Mesenchymal stem cell (in vitro differentiated cells and primary cell): ENCODE measurements around the gene PRDX6.

Source experiments
- DNase-seq: peaks from one replicate; pipeline ENCODE4 v3.0.0-alpha.2; 2013
- H2AFZ ChIP-seq: one replicate; pipeline ENCODE4 v1.6.1; 2013; ENCODE audit warnings: low read depth, mild to moderate bottlenecking, control low read depth, inconsistent platforms, low read length, moderate library complexity
- H2AK5ac ChIP-seq: 2 replicates; pipeline ENCODE4 v1.6.1; 2013; ENCODE audit warnings: low read length, moderate library complexity, mild to moderate bottlenecking, inconsistent platforms; ENCODE audit not compliant: severe bottlenecking
- H2BK120ac ChIP-seq: one replicate; pipeline ENCODE4 v1.6.1; 2013; ENCODE audit warnings: low read depth, mild to moderate bottlenecking, inconsistent platforms, low read length, moderate library complexity
- H2BK12ac ChIP-seq, 2 experiments: one replicate each; pipeline ENCODE4 v1.6.1; 2013; ENCODE audit warnings: inconsistent platforms in 2 of 2, low read length in 2 of 2, mild to moderate bottlenecking in 2 of 2, moderate library complexity in 2 of 2, control low read depth in 1 of 2
- H2BK15ac ChIP-seq: one replicate; pipeline ENCODE4 v1.6.1; 2013; ENCODE audit warnings: mild to moderate bottlenecking, low read depth, inconsistent platforms; ENCODE audit not compliant: poor library complexity, severe bottlenecking
- H2BK5ac ChIP-seq: 2 replicates; pipeline ENCODE4 v1.6.1; 2013; ENCODE audit warnings: low read depth, mild to moderate bottlenecking, low read length, control low read depth, inconsistent platforms; ENCODE audit not compliant: poor library complexity, severe bottlenecking
- H3K14ac ChIP-seq, 2 experiments: one replicate each; pipeline ENCODE4 v1.6.1; 2013; ENCODE audit warnings: inconsistent platforms in 2 of 2, low read length in 2 of 2, control low read depth in 1 of 2, mild to moderate bottlenecking in 1 of 2, moderate library complexity in 1 of 2
- H3K18ac ChIP-seq, 2 experiments: one replicate each; pipeline ENCODE4 v1.6.1; 2013; ENCODE audit warnings: inconsistent platforms in 2 of 2, low read length in 2 of 2, control low read depth in 1 of 2, low read depth in 1 of 2, mild to moderate bottlenecking in 1 of 2
- H3K23ac ChIP-seq, 2 experiments: one replicate each; pipeline ENCODE4 v1.6.1; 2013; ENCODE audit warnings: inconsistent platforms in 2 of 2, low read length in 2 of 2, mild to moderate bottlenecking in 2 of 2, moderate library complexity in 2 of 2, control low read depth in 1 of 2
- H3K27ac ChIP-seq: 2 replicates; pipeline ENCODE4 v1.5.1; 2013; ENCODE audit warnings: mild to moderate bottlenecking, moderate library complexity, low read length, control low read depth, inconsistent platforms; ENCODE audit not compliant: poor library complexity, severe bottlenecking
- H3K27me3 ChIP-seq, 2 experiments: 2 replicates each; pipeline versions ENCODE4 v1.6.1 to v1.7.0; 2013; ENCODE audit warnings: low read length in 2 of 2, mild to moderate bottlenecking in 2 of 2, moderate library complexity in 2 of 2, control low read depth in 1 of 2, inconsistent platforms in 1 of 2; ENCODE audit not compliant: control insufficient read depth in 1 of 2, insufficient read depth in 1 of 2
- H3K36me3 ChIP-seq, 2 experiments: 2 replicates each; pipeline versions ENCODE4 v1.6.1 to v1.7.0; 2013; ENCODE audit warnings: low read length in 2 of 2, control low read depth in 1 of 2, inconsistent platforms in 1 of 2, low read depth in 1 of 2, mild to moderate bottlenecking in 1 of 2; ENCODE audit not compliant: insufficient read depth in 2 of 2, control insufficient read depth in 1 of 2
- H3K4ac ChIP-seq, 2 experiments: one replicate each; pipeline ENCODE4 v1.6.1; 2013; ENCODE audit warnings: inconsistent platforms in 2 of 2, low read length in 2 of 2, mild to moderate bottlenecking in 2 of 2, moderate library complexity in 2 of 2, control low read depth in 1 of 2, low read depth in 1 of 2
- H3K4me1 ChIP-seq: 2 replicates; pipeline ENCODE4 v1.6.1; 2013; ENCODE audit warnings: low read depth, low read length, control low read depth; ENCODE audit not compliant: control insufficient read depth, insufficient read depth
- H3K4me2 ChIP-seq: 2 replicates; pipeline ENCODE4 v1.6.1; 2013; ENCODE audit warnings: low read length, mild to moderate bottlenecking, inconsistent platforms; ENCODE audit not compliant: poor library complexity, severe bottlenecking
- H3K4me3 ChIP-seq, 2 experiments: 2 replicates each; pipeline versions ENCODE4 v1.5.1 to v1.7.0; 2013; ENCODE audit warnings: low read length in 2 of 2, mild to moderate bottlenecking in 2 of 2, control low read depth in 1 of 2, low read depth in 1 of 2; ENCODE audit not compliant: insufficient read depth in 1 of 2
- H3K79me1 ChIP-seq: replicated peaks from 2 replicates; pipeline ENCODE4 v1.6.1; 2013; ENCODE audit warnings: mild to moderate bottlenecking, control low read depth, low read length, inconsistent platforms; ENCODE audit not compliant: poor library complexity, severe bottlenecking
- H3K9ac ChIP-seq: 2 replicates; pipeline ENCODE4 v1.7.0; 2013; ENCODE audit warnings: mild to moderate bottlenecking, low read length, moderate library complexity
- H3K9me3 ChIP-seq: 2 replicates; pipeline ENCODE4 v1.7.0; 2013; ENCODE audit warnings: mild to moderate bottlenecking, low read length; ENCODE audit not compliant: control insufficient read depth
- H4K8ac ChIP-seq: one replicate; pipeline ENCODE4 v1.6.1; 2013; ENCODE audit warnings: inconsistent platforms, mild to moderate bottlenecking, low read length, moderate library complexity
- H4K91ac ChIP-seq: one replicate; pipeline ENCODE4 v1.6.1; 2013; ENCODE audit warnings: mild to moderate bottlenecking, low read length, inconsistent platforms

Gene PRDX6

DNA sequence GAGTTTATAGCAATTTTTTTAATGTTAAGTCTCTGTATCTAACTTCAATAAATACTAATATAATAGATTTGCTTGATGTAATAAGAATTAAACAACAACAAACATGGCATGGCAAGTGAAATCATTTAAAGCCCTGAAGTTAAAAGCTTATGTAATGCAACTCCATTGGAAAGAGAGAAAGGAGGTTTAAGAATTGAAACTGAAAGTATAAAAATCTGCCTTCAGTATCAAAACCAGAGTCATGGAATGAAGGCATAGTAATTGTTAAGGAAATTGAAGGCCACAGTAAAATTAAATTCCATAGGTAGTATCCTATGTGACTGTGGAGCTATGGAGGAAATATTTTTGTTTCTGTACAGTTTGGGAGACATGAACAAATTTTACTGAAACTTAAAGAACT lies 55.1 kb downstream of the PRDX6 start:
- DNase-seq, result peak; percentile 27
- Histone ChIP-seq H2AFZ (no peak overlapping the region), H2BK15ac (no peak overlapping the region), H3K27ac (no peak overlapping the region), H2BK5ac (no peak overlapping the region), H3K9me3 (no peaks in the 10 kb centered on the region), H3K9ac (peak overlapping the region; percentile 81), H2BK12ac (no peak overlapping the region), H2BK120ac (no peak overlapping the region), H3K4me2 (no peak overlapping the region), H3K18ac (no peak overlapping the region), H4K91ac (no peak overlapping the region), H3K23ac (no peak overlapping the region), H3K27me3 (no peaks in the 10 kb centered on the region), H3K4me3 (peak overlapping the region in 1 of 2 experiments; percentile 48), H3K4ac (no peak overlapping the region), H3K36me3 (no peaks in the 10 kb centered on the region), H2AK5ac (no peak overlapping the region), H3K79me1 (no peaks in the 10 kb centered on the region), H3K14ac (no peak overlapping the region), H4K8ac (no peak overlapping the region), H3K4me1 (no peaks in the 10 kb centered on the region)

DNA sequence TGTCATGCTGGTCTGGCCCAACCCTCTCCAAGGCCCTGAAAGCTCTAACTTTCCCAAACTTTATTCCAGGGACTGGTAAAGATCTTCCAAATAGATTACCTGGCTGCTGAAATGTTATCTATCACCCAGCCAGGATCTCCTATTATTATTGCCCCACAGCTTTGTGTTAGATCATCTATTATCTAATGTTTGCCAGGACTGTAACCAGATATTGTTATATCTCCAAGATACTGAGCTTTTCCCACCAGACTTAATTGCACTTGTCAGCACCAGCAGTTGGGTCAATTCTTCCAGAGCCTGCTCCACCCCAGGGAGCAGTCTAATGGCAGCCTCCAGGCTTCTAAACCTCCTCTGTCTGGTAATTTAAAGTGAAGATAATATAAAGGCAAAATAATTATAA lies 59.1 kb downstream of the PRDX6 start:
- H3K4ac ChIP-seq, result no peak overlapping the region
- H3K4me3 ChIP-seq, result no peak overlapping the region
- no peak overlapping the region for H3K14ac ChIP-seq
- H3K36me3 ChIP-seq, result no peaks in the 10 kb centered on the region
- no peaks in the 10 kb centered on the region for H3K9me3 ChIP-seq
- H3K4me1 ChIP-seq, result no peaks in the 10 kb centered on the region
- H2BK12ac ChIP-seq, result no peak overlapping the region
- H2BK5ac ChIP-seq, result no peak overlapping the region
- H2BK15ac ChIP-seq, result no peak overlapping the region
- no peak overlapping the region for H2AK5ac ChIP-seq
- no peak overlapping the region for H3K9ac ChIP-seq
- no peak overlapping the region for H3K23ac ChIP-seq
- H3K27ac ChIP-seq, result no peak overlapping the region
- no peaks in the 10 kb centered on the region for H3K79me1 ChIP-seq
- H4K91ac ChIP-seq, result no peak overlapping the region
- no peak overlapping the region for H2BK120ac ChIP-seq
- H3K18ac ChIP-seq, result no peak overlapping the region
- no peak overlapping the region for H4K8ac ChIP-seq
- H3K4me2 ChIP-seq, result no peak overlapping the region
- H2AFZ ChIP-seq, result no peak overlapping the region
- no peak for DNase-seq
- peaks cover 3 to 6% of the 10 kb centered on the region in 2 experiments for H3K27me3 ChIP-seq
